HCT116 (cell line): ENCODE results near the gene WDR20.

ENCODE experiments used
- ELF1 ChIP-seq: IDR thresholded peaks from 2 replicates; pipeline ENCODE4 v1.6.1; 2012; ENCODE audit warnings: low read depth, borderline replicate concordance
- EZH2 ChIP-seq: fragments of 200-600 bp; sonication (generic); IDR thresholded peaks from 2 replicates; pipeline ENCODE4 v1.6.1; 2017; ENCODE audit warnings: antibody characterized with exemption, mixed run types
- EZH2phosphoT487 ChIP-seq: fragments of 200-600 bp; IDR thresholded peaks from 2 replicates; pipeline ENCODE4 v1.6.1; 2018; ENCODE audit warnings: antibody characterized with exemption, borderline replicate concordance
- POLR2AphosphoS5 ChIP-seq: IDR thresholded peaks from 2 replicates; pipeline ENCODE4 v1.6.1; 2011; ENCODE audit warnings: mild to moderate bottlenecking, low read depth, low read length, moderate library complexity
- YY1 ChIP-seq: IDR thresholded peaks from 2 replicates; pipeline ENCODE4 v1.6.1; 2011; ENCODE audit warnings: low read length, low read depth, moderate library complexity, mild to moderate bottlenecking; ENCODE audit not compliant: insufficient replicate concordance; ENCODE audit errors: extremely low read depth
- TF ChIP-seq, protein P1 (sequence below), 3 experiments: fragments of 200-600 bp in 1 of 3; sonication (generic) in 1 of 3; IDR thresholded peaks in 2 of 3; conservative IDR thresholded peaks in 1 of 3; 2 replicates each; pipeline ENCODE4 v1.5.1; 2012 to 2017; ENCODE audit warnings: low read depth in 2 of 3, low read length in 2 of 3, antibody characterized with exemption in 1 of 3, borderline replicate concordance in 1 of 3, control low read depth in 1 of 3, mild to moderate bottlenecking in 1 of 3, mixed read lengths in 1 of 3, mixed run types in 1 of 3, moderate library complexity in 1 of 3; ENCODE audit not compliant: insufficient read depth in 1 of 3
- TF ChIP-seq, protein P2 (sequence below): IDR thresholded peaks from 2 replicates; pipeline ENCODE4 v1.6.1; 2012; ENCODE audit warnings: low read depth
- TF ChIP-seq, protein P3 (sequence below): IDR thresholded peaks from 2 replicates; pipeline ENCODE4 v1.6.1; 2012

DNA sequence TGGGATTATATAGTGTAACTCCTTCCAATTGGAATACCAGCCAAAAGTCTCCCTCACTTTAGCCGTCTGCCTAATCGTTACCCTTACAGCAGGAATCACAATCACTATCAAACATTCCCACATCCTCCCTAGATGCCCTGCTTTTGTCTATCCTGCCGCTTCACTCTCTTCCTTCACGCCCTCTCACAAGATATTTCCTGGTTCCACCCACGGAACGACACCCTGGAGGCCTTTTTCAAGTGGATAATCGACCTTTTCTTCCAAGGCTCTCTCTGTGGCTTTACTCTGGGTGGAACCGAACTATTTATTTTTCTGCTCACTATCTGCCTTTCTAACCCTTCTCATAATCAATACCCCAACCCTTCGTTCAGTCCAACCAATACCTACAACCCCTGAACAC is 106.4 kb downstream of the WDR20 start:
- TF ChIP-seq, protein P1, sequence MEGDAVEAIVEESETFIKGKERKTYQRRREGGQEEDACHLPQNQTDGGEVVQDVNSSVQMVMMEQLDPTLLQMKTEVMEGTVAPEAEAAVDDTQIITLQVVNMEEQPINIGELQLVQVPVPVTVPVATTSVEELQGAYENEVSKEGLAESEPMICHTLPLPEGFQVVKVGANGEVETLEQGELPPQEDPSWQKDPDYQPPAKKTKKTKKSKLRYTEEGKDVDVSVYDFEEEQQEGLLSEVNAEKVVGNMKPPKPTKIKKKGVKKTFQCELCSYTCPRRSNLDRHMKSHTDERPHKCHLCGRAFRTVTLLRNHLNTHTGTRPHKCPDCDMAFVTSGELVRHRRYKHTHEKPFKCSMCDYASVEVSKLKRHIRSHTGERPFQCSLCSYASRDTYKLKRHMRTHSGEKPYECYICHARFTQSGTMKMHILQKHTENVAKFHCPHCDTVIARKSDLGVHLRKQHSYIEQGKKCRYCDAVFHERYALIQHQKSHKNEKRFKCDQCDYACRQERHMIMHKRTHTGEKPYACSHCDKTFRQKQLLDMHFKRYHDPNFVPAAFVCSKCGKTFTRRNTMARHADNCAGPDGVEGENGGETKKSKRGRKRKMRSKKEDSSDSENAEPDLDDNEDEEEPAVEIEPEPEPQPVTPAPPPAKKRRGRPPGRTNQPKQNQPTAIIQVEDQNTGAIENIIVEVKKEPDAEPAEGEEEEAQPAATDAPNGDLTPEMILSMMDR (IDR thresholded peaks at IDR 0.05 in 2 of 3, conservative IDR thresholded peaks at IDR 0.05 in 1 of 3; ENCODE audit: borderline replicate concordance in 1 of 3, insufficient read depth in 1 of 3, low read depth in 2 of 3, low read length in 2 of 3) = no peak
- TF ChIP-seq YY1 = no peak
- TF ChIP-seq POLR2AphosphoS5 = no peak
- no peak for TF ChIP-seq EZH2phosphoT487
- TF ChIP-seq, protein P2, sequence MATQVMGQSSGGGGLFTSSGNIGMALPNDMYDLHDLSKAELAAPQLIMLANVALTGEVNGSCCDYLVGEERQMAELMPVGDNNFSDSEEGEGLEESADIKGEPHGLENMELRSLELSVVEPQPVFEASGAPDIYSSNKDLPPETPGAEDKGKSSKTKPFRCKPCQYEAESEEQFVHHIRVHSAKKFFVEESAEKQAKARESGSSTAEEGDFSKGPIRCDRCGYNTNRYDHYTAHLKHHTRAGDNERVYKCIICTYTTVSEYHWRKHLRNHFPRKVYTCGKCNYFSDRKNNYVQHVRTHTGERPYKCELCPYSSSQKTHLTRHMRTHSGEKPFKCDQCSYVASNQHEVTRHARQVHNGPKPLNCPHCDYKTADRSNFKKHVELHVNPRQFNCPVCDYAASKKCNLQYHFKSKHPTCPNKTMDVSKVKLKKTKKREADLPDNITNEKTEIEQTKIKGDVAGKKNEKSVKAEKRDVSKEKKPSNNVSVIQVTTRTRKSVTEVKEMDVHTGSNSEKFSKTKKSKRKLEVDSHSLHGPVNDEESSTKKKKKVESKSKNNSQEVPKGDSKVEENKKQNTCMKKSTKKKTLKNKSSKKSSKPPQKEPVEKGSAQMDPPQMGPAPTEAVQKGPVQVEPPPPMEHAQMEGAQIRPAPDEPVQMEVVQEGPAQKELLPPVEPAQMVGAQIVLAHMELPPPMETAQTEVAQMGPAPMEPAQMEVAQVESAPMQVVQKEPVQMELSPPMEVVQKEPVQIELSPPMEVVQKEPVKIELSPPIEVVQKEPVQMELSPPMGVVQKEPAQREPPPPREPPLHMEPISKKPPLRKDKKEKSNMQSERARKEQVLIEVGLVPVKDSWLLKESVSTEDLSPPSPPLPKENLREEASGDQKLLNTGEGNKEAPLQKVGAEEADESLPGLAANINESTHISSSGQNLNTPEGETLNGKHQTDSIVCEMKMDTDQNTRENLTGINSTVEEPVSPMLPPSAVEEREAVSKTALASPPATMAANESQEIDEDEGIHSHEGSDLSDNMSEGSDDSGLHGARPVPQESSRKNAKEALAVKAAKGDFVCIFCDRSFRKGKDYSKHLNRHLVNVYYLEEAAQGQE = no peak
- no peak for TF ChIP-seq ELF1
- TF ChIP-seq, protein P3, sequence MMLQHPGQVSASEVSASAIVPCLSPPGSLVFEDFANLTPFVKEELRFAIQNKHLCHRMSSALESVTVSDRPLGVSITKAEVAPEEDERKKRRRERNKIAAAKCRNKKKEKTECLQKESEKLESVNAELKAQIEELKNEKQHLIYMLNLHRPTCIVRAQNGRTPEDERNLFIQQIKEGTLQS = no peak
- no peak for TF ChIP-seq EZH2
